IPS-20b (cell line): ENCODE results near the gene SLCO1B1.
"Not testable (repeated sequence)": the region's sequence is repeated elsewhere in the genome, so short reads cannot be mapped to it uniquely, and the experiment has no call there.

Experiments
- H3K27ac ChIP-seq: one replicate; pipeline ENCODE4 v1.5.1; 2013; ENCODE audit warnings: low read length
- H3K27me3 ChIP-seq: 2 replicates; pipeline ENCODE4 v1.6.1; 2013; ENCODE audit warnings: mild to moderate bottlenecking, low read length, inconsistent platforms; ENCODE audit not compliant: insufficient read depth
- H3K36me3 ChIP-seq: 2 replicates; pipeline ENCODE4 v1.6.1; 2013; ENCODE audit warnings: low read depth, mild to moderate bottlenecking, inconsistent platforms, low read length, moderate library complexity; ENCODE audit not compliant: insufficient read depth
- H3K4me1 ChIP-seq: 2 replicates; pipeline ENCODE4 v1.6.1; 2013; ENCODE audit warnings: mild to moderate bottlenecking, control low read depth, inconsistent platforms, low read length, moderate library complexity; ENCODE audit not compliant: insufficient read depth
- H3K4me3 ChIP-seq: 2 replicates; pipeline ENCODE4 v1.5.1; 2013; ENCODE audit warnings: mild to moderate bottlenecking, low read length, inconsistent platforms
- H3K9ac ChIP-seq: 2 replicates; pipeline ENCODE4 v1.6.1; 2013; ENCODE audit warnings: low read depth, mild to moderate bottlenecking, inconsistent platforms, low read length, moderate library complexity
- H3K9me3 ChIP-seq: 2 replicates; pipeline ENCODE4 v1.6.1; 2013; ENCODE audit warnings: mild to moderate bottlenecking, low read depth, low read length, inconsistent platforms; ENCODE audit not compliant: insufficient read depth

Gene SLCO1B1

DNA sequence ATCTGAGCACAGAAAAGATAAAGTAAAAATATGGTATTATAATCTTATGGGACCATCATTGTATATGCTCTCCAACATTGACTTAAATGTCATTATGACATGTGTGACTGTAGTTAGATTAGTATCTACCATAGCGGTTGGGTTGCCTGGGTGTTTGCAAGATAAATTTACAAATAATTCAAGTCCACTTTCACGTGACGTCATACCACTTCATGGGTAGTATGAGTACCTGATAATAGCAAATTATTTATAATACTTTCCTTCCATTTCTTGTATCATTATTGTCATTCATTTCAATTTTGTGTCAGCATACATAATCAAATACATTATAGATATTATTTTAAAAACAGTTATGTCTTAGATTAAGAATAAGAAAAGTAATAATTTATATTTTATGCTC is 20.2 kb downstream of the SLCO1B1 start:
- H3K4me3 ChIP-seq = no peak overlapping the region
- no peaks in the 10 kb centered on the region for H3K4me1 ChIP-seq
- H3K9ac ChIP-seq = no peak overlapping the region
- no peaks in the 10 kb centered on the region for H3K36me3 ChIP-seq
- no peak overlapping the region for H3K27ac ChIP-seq
- H3K9me3 ChIP-seq = no peaks in the 10 kb centered on the region
- no peaks in the 10 kb centered on the region for H3K27me3 ChIP-seq

DNA sequence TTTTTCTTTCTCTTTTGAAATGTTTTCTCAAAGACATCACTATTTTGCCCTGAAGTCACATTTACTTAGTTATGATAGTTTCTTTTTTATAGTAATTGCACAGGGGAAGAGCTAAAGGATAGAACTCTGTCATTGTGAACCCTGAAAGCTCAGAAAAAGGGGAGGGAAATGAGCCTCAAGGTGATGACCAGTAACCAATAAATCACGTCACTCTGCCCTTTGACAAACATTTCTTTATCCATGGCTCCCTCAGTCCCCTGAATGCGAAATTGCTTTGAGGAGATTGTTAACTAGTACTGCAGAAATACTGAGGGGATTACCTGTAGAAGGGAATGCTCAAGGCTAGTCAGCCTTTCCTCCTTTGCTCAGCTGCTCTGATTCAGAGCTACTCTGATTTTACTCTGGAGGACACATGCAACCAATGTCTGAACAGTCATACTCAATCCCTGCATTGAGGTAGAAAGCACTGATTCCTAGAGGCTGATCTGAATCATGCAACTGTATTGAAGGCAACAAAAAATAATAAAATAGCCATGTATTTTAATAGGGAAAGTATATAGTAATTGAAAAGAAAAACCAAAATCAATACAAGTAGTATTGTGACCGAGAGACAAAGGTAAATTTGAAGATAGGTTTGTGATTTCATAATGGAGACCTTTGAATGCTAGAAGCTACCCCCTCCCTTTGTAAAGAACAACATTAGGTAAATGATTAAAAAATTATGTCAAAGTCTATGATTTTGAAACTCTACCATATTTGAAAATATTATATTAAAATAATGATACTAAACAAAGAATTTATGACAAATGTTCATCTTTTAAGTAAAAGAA is 24.7 kb downstream of the SLCO1B1 start:
- no peak overlapping the region for H3K27ac ChIP-seq
- no peaks in the 10 kb centered on the region for H3K4me1 ChIP-seq
- H3K36me3 ChIP-seq = no peaks in the 10 kb centered on the region
- H3K9me3 ChIP-seq = peaks cover 5% of the 10 kb centered on the region; the same call in 1 of the 2 replicates
- H3K27me3 ChIP-seq = no peaks in the 10 kb centered on the region
- no peak overlapping the region for H3K4me3 ChIP-seq
- H3K9ac ChIP-seq = no peak overlapping the region

DNA sequence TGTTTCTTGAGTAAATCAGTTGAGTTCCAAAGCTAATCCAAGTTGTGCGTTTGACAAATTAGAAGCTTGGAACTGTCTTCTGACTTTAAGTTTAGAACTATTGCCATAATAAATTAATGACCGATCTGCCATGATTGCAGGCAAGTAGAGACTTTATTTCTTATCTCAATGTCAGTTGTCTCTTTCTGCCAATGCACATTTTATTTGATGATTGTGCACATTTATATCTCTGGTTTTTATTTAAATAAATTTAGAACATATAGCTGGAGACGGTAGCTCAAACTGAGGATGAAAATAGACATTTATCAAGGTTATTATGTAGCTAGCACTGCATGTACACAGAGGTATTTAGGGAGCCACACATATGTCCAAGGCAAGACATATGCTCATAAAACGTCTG is 34.1 kb downstream of the SLCO1B1 start:
- no peaks in the 10 kb centered on the region for H3K27me3 ChIP-seq
- H3K4me1 ChIP-seq = no peaks in the 10 kb centered on the region
- H3K36me3 ChIP-seq = no peaks in the 10 kb centered on the region
- H3K27ac ChIP-seq = no peak overlapping the region
- H3K9ac ChIP-seq = no peak overlapping the region
- H3K4me3 ChIP-seq = no peak overlapping the region
- H3K9me3 ChIP-seq = peaks cover 2% of the 10 kb centered on the region; the same call in 1 of the 2 replicates

GRCh38 chr12:21169878-21170472 is 39.0 kb downstream of the SLCO1B1 start:
- Histone ChIP-seq H3K36me3 (no peaks in the 10 kb centered on the region), H3K4me3 (no peak overlapping the region), H3K4me1 (peaks cover 13% of the 10 kb centered on the region; the same call in 1 of the 2 replicates), H3K27me3 (no peaks in the 10 kb centered on the region), H3K9me3 (no peaks in the 10 kb centered on the region), H3K9ac (no peak overlapping the region), H3K27ac (no peak overlapping the region)

DNA sequence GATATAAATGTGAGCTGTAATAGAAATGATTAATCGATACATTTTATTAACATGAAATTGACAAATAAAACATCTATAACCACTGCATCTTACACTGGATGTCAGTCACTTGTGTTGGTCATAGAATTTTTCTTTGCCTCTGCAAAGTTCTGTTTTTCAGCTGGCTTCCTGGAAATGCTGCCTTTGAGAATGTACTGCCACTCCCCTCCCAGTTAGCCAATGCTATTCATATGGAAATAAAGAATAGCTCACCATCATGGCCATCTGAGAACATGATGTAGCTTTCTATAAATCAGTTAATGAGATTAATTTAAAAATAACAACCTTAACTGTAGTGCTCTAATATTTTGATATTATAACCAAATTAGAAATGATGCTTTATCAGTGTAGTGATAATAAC is 41.1 kb downstream of the SLCO1B1 start:
- Histone ChIP-seq H3K27ac (no peak overlapping the region), H3K9me3 (no peaks in the 10 kb centered on the region), H3K4me1 (peaks cover 13% of the 10 kb centered on the region; the same call in 1 of the 2 replicates), H3K9ac (no peak overlapping the region), H3K36me3 (no peaks in the 10 kb centered on the region), H3K27me3 (no peaks in the 10 kb centered on the region), H3K4me3 (no peak overlapping the region)

DNA sequence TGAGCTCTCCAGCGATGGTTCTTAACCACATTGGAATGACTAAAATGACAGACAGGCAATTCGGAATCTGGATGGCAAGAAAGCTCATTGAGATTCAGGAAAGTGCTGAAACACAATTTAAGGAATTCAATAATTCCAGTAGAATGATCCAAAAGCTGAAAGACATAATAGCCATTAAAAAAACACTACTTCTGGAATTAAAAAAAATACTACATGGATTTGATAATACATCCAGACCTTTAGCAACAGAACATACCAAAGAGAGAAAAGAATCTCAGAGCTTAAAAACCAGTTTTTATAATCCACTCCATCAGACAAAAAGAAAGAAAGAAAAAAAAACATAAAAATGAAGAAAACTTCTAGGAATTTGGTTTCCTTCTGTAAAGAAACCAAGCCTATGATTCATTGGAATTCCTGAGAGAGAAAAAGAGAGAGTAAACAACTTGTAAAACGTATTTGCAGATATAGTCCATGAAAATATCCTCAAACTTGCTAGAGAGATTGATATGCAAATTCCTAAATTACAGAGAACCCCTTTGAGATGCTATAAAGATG is 52.8 kb downstream of the SLCO1B1 start:
- Histone ChIP-seq H3K27me3 (no peaks in the 10 kb centered on the region), H3K27ac (no peak overlapping the region), H3K4me3 (no peak overlapping the region), H3K4me1 (peaks cover 4% of the 10 kb centered on the region; the same call in 1 of the 2 replicates), H3K36me3 (no peaks in the 10 kb centered on the region), H3K9me3 (no peaks in the 10 kb centered on the region), H3K9ac (no peak overlapping the region)

GRCh38 chr12:21190016-21190415 is 59.0 kb downstream of the SLCO1B1 start:
- Histone ChIP-seq H3K4me1 (no peaks in the 10 kb centered on the region), H3K9ac (no peak overlapping the region), H3K4me3 (no peak overlapping the region), H3K27me3 (no peaks in the 10 kb centered on the region), H3K36me3 (no peaks in the 10 kb centered on the region), H3K27ac (no peak overlapping the region), H3K9me3 (no peaks in the 10 kb centered on the region)

- not testable (repeated sequence) for H3K36me3 ChIP-seq, H3K27ac ChIP-seq, H3K9ac ChIP-seq, H3K4me3 ChIP-seq, H3K4me1 ChIP-seq, H3K27me3 ChIP-seq, H3K9me3 ChIP-seq
Observed at GRCh38 chr12:21214433-21214832, 83.4 kb downstream of the SLCO1B1 start.

GRCh38 chr12:21219206-21219605 is 88.2 kb downstream of the SLCO1B1 start:
- Histone ChIP-seq H3K27me3 (no peaks in the 10 kb centered on the region), H3K36me3 (no peaks in the 10 kb centered on the region), H3K4me3 (no peak overlapping the region), H3K9me3 (no peaks in the 10 kb centered on the region), H3K4me1 (no peaks in the 10 kb centered on the region), H3K27ac (no peak overlapping the region), H3K9ac (no peak overlapping the region)

- no peaks in the 10 kb centered on the region for H3K27me3 ChIP-seq
- no peak overlapping the region for H3K4me3 ChIP-seq
- H3K36me3 ChIP-seq = no peaks in the 10 kb centered on the region
- H3K9ac ChIP-seq = no peak overlapping the region
- H3K27ac ChIP-seq = no peak overlapping the region
- H3K9me3 ChIP-seq = no peaks in the 10 kb centered on the region
- no peaks in the 10 kb centered on the region for H3K4me1 ChIP-seq
Observed at GRCh38 chr12:21220266-21220665, 89.3 kb downstream of the SLCO1B1 start.

GRCh38 chr12:21221072-21221471 is 90.1 kb downstream of the SLCO1B1 start:
- no peaks in the 10 kb centered on the region for H3K36me3 ChIP-seq
- no peaks in the 10 kb centered on the region for H3K4me1 ChIP-seq
- no peak overlapping the region for H3K9ac ChIP-seq
- no peak overlapping the region for H3K27ac ChIP-seq
- no peak overlapping the region for H3K4me3 ChIP-seq
- H3K9me3 ChIP-seq = no peaks in the 10 kb centered on the region
- no peaks in the 10 kb centered on the region for H3K27me3 ChIP-seq

DNA sequence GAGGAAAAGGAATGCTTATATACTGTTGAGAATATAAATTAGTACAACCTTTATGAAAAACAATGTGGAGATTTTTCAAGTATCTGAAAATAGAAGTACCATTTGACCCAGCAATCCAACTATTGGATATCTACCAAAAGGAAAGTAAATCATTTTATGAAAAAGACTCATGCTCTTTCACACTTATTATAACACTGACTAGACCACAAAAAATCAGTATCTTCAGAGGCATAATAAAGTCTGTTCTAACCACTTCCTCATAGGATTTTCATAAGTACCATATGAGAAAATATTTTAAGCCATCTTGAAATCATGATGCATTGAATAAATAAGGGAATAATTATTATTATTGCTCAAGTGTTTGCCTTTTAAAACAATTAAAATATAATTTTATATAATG is 90.8 kb downstream of the SLCO1B1 start:
- Histone ChIP-seq H3K27me3 (no peaks in the 10 kb centered on the region), H3K9me3 (no peaks in the 10 kb centered on the region), H3K4me3 (no peak overlapping the region), H3K4me1 (no peaks in the 10 kb centered on the region), H3K27ac (no peak overlapping the region), H3K9ac (no peak overlapping the region), H3K36me3 (no peaks in the 10 kb centered on the region)
